ENCODE results near the gene NEDD8. TPM values are rescaled to one million over a fixed set of nuclear protein-coding genes. Genes with fewer than 3 reads are reported as not detected.

Gene NEDD8
- polyA plus RNA-seq, 1 donor, result 188 TPM

GRCh38 chr14:24197056-24197450, 35.1 kb downstream of the NEDD8 start:
- DNase-seq (ENCODE audit: low read depth), result no peak

- DNase-seq (ENCODE audit: low read depth), result no peak
These were observed 35.8 kb downstream of the NEDD8 start for GRCh38 chr14:24196071-24197055.

DNA sequence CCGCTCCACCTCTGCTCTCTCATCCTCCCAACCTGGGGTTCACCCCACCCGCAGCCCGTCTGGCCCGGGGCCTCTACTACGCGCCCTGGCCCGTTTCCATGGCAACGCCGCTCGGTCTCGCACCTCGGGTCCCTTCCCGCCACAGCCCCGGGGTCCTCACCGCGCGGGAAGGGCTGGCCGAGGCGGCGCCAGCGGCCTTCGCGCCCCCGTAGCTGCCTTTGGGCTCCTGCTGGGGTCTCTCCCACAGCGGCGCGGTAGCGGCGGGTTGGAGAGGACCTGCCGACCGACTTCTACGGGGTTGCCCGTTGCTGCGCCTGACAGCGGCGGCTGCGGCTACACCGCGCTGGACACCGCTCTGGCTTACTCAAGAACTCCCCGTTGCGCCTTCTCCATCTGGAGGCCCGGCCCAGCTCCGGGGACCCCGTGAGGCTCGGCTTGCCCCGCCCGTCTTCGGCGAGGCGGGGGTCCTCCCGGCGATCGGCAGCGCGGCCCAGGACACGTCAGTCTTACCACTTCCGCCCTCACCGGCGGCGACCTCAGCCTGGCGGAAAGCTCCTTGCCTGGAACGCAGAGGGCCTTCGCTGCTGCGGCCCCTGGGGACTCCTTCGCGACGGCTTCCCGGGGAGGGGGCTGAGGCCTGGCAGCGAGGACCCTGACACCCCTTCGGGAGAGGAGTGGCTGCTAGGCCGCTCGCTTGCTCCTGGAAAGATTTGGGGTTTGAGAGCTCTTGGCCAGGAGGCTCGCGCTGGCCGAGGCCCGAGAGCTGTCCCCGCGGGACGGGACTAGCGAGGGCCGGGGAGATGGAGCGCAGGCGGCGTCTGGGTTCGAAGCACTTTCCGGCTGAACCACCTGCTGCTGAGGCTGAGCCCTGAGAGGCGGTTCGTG, 36.7 kb downstream of the NEDD8 start, which contains the start of gene TM9SF1:
TSS of gene TM9SF1 (minus strand) at position 256 of the 885 bp plus-strand sequence. CDS start 422 bp downstream, outside the sequence.
- DNase-seq (ENCODE audit: low read depth), result peak; percentile 51

DNA sequence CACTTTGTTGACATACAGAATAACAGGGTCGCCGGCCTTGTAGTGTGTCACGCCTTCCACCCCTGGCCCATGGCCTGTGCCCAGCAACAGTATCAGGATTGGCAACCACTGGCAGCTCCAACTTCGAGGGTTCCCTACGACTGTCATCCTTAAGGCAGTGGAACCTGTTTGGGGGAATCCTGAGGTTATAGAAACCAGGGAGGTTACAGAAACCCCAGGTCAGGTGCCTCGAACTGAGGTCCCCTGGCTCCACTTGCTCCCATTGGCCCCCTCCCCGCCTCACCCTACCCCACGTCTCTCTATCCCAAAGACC, 37.3 kb downstream of the NEDD8 start:
- DNase-seq (ENCODE audit: low read depth), result no peak

DNA sequence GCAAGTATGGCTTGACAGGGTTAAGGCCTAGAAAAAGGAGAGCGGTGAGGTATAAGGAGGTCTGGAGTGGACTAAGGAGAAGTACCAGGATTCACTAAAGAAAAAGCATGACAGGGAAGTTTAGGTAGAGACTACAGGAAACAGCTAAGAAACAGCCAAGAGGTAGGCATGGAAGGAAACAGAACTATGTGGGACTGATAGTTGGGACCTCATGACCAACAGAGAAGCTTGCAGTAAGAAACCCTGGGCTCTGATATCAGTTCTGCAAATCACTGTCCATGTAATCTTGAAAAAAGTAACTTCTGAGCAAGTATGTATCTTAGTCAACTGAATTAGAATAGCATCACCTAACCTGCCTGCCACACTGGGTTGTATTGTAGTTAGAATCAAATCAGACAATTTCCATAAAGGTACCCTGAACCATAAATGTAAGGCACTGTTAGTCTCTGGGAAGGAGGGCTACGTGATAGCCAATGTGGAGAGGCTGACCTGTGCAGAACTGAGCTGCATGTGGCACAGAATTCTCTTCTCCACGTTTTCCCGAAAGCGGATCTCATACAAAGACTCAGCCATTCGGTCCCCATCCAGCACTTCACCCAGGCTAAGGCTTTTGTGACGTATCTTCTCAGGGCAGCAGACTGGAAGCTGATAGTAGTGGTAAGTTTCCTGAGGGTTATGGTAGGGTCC, 37.8 kb downstream of the NEDD8 start:
- no peak for DNase-seq (ENCODE audit: low read depth)

DNA sequence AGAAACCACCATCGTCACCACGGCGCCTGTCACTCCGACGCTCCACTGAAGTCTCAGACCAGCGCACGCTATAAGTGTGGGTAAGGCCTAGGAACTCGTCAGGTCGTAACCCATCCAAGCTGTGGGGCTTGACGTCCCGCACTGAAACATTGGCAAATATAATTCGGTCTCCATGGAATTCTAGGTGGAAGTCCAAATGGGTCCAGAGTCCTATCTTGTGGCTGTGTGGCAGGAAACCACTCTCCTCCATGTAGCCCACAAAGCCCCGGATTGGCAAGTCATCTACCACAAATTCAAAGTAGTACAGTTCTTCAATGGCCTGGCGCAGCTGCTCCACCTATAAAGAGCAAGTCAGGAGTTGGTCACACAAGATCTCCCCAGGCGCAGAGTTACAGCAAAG, 39.2 kb downstream of the NEDD8 start:
- DNase-seq (ENCODE audit: low read depth), result no peak

GRCh38 chr14:24190416-24190815, 41.8 kb downstream of the NEDD8 start:
- no peak for DNase-seq (ENCODE audit: low read depth)

- DNase-seq (ENCODE audit: low read depth), result no peak
These were observed 42.7 kb downstream of the NEDD8 start for GRCh38 chr14:24189460-24189859.

- DNase-seq (ENCODE audit: low read depth), result no peak
These were observed 43.1 kb downstream of the NEDD8 start for GRCh38 chr14:24189059-24189375.

GRCh38 chr14:24188251-24189058, 43.7 kb downstream of the NEDD8 start, which contains the start of gene IPO4:
Gene IPO4, minus strand, starts transcription at chr14:24188816. Its CDS starts 29 bp downstream, at chr14:24188787.
- peak; percentile 94 for DNase-seq (ENCODE audit: low read depth)

GRCh38 chr14:24187539-24187915, 44.6 kb downstream of the NEDD8 start:
- no peak for DNase-seq (ENCODE audit: low read depth)

GRCh38 chr14:24186831-24187538, 45.2 kb downstream of the NEDD8 start:
- DNase-seq (ENCODE audit: low read depth), result no peak

DNA sequence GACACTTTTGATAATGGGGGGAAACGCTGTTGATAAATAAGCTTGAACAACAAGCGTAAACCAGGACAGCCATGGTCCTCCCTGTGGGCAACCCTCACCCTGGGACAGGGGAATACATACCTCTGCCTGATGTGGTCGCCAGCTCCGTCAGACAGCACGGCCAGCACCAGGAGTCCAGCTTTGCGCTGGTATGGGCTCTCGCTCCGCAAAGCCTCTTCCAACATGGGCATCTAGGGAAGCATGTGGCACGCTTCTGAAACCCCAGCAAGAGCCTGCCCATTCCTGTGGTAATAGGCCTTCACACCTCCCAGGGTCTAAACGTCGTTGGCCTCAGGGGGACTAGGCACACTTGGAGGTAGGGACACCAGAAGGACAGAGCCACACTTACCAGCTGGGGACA, 46.4 kb downstream of the NEDD8 start:
- no peak for DNase-seq (ENCODE audit: low read depth)

DNA sequence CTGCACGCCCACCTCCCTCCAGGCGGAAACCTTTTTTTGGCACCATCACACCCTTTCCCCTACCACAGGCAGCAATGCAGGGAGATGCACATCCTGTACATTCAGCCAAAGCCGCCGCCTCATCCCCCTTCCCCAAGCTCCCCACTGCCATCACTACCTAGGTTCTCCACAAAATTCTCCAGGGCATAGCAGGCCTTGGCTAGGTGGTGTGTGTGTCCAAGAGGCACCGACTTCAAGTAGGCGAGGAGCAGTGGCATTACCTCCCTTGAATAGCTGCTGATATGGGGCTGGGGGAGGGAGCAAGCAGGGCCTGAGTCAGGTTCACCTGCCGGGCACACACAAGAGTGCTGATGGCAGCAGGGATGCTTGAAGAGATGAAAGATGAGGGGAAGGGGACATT, 47.1 kb downstream of the NEDD8 start:
- DNase-seq (ENCODE audit: low read depth), result no peak

DNA sequence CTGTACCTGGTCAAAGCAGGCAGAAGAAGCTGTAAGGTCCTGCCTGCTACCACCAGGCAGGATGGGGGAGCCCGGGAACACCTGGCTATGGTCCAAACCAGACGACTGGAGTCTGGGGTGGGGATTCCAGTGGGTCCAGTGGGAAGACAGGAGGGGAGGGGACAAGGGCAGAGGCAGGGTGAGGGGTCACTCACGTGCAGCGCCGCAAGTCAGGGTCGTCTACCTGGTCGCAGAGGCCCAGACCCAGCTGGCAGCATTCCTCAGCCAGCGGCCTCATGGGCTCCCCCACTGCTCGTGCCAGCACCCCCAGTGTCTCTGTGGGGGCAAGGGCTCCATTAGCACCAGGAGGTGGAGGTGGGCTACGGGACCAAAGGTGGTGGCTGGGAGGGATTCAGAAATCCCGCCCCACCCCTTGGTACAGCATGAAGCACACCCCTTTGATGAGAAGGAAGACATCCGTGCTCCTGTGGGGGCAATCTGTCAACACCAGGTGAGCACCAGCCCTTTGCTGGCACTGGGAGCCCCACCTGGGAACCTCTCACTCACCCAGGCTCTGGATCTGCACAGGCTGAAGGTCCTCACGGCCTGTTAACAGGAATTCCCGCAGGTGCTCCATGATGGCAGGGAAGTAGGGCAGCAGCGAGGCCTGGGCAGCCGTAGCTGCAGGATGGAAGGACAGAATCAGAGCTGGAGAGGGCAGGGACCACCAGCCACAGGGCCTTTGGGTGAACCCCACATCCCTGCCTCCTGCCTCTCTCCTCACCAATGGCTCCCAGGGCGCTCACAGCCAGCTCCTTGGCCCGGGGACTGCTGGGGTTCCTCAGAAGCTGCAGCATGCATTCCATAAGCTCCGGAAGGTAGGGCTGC, 47.8 kb downstream of the NEDD8 start:
- no peak for DNase-seq (ENCODE audit: low read depth)

DNA sequence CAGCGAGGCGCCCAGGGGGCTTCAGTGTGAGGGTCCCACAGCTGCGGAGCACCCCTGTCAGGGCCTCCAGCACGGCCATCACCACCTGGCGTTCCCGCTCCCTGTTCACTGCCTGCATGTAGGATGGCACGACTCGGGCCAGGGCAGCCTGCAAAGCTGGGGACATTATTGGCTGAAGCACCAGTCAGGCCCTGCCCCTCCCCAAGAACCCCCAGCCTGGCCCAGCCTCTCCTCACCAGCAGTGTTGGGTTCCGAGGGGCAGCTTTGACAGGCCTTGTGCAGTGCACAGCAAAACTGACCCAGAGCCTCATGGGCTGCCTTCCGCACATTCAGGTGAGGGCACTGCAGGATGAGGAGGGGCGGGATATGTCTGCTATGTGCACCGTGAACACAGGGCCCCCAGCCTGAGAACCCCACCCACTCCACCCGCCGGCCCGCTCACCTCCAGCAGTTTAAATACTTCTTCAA, 49.1 kb downstream of the NEDD8 start:
- DNase-seq (ENCODE audit: low read depth), result no peak

DNA sequence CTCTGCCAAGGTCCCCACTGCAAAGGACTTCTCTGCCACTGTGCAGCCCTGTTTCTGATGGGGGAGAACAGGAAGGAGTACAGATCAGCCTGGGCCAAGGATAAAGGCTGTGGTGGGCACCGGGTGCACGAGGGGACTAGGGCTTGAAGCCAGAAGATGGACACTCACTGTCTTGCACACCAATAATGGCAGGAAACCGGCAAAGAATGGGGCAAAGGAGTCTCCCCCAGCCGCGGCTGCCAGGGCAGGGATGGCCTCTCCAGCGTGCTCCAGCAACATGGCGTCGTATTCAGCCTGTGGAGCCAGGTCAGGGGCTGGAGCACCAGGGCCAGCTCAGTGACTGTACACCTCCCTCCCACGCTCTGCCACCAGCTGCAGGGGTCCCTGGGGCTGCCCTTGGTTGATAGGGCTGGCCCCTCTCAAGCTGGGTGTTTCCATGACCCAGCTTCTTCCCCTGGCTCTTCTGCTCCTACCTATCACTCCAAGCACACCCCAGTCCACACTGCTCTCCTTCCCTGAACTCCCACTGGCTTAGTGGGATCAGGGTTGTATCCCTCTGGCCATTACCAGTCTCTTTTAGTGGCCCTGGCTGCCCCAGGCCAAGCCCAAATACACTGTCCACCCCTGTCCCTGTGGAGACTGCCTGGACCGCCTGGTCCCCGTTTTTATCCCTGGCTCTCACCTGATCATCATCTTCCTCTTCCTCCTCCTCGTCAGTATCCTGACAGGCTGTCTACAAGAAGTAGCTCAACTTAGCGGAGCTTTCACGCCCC, 49.9 kb downstream of the NEDD8 start:
- DNase-seq (ENCODE audit: low read depth), result no peak

DNA sequence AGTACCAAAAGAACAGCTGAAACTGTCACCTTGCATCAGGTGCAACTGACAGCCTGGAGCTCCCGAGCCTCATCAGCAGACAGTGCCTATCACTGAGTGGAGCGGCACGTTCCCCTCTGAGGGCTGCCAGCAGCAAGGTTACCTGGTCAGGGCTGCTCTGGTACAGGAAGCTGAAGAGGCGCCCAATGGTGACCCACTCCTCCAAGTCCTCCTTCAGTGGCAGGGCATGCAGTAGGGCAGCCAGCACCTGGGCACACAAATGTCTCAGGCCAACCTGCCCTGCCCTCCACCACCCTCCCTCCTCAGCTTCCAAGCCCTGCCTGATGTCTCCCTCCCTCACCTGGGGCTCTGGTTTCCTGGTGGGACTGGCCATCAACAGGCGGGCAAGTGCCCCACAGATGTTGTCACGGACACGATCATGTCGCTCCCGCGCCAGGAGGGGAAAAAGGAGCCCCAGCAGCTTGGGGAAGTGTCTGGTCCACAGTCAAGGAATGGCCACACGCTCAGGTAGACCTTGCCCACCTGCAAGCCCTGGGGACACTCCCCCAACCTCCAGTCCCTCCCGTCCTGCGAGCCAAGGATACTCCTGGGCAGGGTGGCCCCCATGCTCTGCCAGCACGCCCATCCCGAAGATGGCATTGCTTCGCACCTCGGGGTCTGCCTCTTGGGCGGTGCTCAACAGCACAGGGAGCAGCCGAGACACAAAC, 50.6 kb downstream of the NEDD8 start:
- no peak for DNase-seq (ENCODE audit: low read depth)

Measured in forelimb muscle (tissue), 1 donor.